H4 (cell line): ENCODE results near the gene RBBP8NL. TPM values are rescaled to one million over a fixed set of nuclear protein-coding genes. Genes with fewer than 3 reads are reported as not detected.

Source experiments
- DNase-seq: peaks from one replicate; pipeline ENCODE4 v3.0.0-alpha.2; 2015; ENCODE audit warnings: low spot score
- total RNA-seq: library from RNA; depleted of rRNA; stranded (reverse); fragments of >200 nt; shearing (Covaris generic); gene quantifications from 2 replicates; pipeline ENCODE4 v1.2.3, GENCODE V29; 2014

The RBBP8NL gene
- total RNA-seq, 1 experiment from 2014 or later: not detected

DNA sequence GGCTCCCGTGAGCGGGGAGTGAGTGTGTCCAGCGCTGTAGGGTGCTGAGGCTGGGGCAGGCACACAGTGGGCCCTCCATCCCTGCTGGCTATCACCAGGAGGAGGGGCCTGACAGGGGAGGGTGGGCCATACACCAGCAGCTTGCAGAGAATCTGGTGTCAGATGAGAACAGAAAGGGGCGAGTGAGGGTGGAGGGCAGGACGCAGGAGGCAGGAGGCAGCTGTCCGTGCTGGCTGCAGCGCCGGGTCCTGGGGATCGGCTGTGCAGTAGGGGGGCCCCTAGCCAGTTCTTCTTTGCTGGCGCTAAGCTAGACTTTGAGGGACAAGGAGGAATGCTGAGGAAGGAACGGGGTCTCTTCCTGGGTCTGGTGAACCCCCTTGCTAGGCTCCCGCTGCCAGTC lies 18.7 kb downstream of the RBBP8NL start:
- no peak for DNase-seq

DNA sequence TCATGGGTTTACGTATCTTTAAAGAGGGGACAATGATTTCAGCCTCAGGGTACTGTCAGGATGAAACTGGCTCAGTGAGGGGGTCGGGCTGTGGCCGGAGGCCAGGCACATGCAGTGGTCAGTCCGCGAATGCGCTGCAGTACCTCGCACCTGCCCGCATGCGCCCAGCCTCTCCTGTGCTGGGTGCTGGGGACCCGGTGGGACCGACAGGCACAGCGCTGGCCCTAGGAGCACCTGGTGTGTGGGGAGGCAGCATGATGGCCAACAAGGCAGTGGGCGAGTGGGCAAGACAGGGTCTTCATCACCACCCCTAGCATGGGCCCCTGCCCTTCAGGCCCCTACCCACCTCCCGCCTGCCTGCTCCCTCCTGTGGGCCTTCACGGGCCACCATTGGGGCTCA lies 19.3 kb downstream of the RBBP8NL start:
- no peak for DNase-seq

DNA sequence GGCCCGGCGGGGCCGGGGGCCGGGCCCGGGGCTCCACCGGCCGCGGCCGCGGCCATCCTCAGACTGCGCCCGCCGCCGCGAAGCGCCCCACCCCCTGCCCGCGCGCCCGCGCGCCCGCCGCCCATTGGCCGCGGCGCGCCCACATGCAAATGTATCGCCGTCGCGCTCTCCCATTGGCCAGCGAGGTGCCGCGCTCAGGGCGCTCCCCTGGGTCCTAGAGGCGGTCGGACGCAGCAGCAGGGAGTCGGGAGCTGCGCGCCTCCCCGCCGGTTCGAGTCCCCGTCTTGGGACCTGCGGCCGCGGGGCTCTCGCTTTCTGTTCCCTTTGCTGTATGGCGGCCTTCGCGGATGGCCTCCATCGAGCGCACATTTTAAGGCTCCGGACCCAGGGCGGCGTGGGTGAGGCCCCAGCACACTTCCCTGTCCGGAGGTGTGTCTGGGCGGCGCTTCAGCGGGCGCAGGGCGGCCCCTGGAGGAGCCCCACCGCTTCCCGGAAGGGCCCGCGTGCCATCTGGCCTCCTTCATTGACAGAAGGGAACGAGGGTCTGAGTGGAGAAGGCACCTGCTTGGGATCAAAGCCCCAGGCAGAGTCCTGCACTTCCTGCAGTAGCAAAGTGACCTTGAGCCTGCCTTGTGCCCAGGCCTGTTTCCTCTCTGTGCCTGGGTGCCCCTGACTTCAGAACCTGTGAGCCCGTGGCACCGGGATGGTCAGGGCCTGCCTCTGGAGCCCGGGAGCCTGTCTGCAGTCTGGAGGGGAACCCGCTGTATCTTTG lies 19.9 kb downstream of the RBBP8NL start, which contains the start of gene CABLES2:
TSS of gene CABLES2 (minus strand) at position 65 of the 772 bp plus-strand sequence. CDS start at position 56, 9 bp downstream.
- peak; percentile 91 for DNase-seq

DNA sequence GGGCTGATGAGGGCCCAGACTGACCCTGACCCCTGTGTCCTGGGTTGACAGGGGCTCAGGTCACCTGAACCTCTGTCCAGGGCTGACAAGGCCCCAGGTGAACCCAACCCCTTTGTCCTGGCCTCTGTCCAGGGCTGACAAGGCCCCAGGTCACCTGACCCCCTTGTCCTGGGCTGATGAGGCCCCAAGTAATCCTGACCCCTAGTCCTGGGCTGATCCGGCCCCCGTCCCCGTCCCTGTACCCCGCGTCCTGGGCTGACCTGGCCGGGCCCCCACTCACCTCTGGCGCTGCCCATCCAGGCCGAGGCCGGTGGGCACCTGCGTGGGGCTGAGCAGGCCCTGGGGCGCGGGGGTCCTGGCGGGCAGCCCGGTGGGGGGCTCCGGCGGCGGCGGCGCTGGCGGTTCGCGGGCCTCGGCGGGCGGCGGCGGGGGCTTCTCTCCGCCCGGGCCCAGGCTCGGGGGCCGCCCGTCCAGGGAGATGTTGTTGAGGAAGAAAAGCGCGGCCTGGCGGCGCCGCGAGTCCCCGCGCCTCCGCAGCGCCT lies 20.6 kb downstream of the RBBP8NL start:
- no peak for DNase-seq

DNA sequence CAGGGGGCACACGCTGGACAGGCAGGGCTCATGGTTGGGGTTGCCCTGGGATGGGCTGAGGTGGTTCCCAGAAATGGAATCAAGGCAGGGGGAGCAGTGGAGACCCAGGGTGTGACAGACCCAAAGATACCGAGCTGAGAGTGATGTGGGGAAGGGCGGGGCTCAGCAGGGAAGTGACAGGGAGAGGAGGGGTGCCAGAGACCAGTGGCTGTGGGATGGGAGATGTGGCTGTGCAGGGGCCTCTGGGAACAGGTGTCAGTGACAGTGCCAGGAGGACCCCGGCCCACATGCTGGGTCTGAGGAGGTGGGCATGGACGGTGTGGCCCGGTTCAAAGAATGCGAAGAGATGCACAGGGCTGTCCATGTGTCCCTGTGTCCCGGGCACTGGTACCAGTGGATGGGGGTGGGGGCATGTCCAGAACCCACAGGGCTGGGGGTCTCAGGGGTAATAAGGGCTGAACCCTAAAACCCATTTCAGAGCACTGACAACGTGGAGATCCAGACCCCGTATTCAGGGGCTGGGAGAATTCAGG lies 21.3 kb downstream of the RBBP8NL start:
- DNase-seq: no peak

DNA sequence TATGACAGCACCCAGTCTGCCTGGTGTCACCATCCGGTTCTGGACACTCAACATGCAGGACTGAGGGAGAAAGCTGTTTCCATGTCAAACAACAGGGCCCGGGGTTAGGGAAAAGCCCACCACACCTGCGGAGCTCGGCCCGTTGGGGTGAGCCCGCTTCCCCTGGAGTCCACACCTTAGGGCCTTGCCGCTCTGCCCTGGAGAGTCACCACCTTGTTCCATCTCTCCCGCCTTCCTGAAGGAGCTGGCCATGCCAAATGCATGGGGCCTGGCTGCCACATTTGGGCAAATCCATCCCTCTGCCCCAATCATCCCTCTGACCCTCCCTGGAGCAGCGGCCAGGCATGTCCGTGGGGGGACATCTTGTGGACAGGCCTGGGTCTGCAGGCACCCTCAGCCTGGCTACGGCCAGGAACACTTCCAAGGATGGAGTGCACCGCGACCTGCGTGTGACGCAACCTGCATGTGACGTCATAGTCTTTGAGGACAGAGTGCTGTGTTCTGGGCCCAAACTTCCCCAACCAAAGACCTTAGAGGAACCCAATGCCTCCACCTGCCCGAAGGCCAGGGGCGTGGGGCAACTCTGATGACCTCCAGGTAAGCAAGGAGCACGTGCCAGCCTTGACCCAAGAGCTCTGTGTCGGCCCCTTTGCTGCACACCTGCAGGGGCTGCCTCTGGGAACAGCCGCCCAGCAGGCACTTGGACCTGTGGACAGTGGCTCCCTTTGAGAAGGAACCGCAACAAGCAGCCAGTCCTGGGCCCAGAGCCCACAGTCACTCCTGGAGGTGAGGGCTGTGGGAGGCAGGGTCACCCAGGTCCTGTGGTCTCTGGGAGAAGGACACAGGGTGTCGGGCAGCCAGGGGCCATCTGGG lies 22.0 kb downstream of the RBBP8NL start:
- peak; percentile 69 for DNase-seq

DNA sequence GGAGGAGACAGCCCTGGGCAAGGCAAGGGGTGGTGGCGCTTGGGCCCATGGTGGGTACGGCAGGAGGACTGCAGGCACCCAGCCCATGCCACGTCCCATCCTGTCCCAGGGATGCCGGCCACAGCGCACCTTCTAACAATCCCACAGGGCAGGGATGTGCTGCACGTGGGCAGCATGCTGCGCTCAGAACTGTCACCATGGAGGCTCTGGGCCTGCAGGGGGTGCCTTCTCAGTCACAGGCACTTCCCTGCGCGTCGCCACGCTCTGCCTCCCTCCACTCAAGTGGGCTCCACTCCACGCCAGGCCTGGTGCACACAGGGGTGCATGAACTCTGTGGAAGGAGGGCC lies 22.6 kb downstream of the RBBP8NL start:
- DNase-seq: no peak

DNA sequence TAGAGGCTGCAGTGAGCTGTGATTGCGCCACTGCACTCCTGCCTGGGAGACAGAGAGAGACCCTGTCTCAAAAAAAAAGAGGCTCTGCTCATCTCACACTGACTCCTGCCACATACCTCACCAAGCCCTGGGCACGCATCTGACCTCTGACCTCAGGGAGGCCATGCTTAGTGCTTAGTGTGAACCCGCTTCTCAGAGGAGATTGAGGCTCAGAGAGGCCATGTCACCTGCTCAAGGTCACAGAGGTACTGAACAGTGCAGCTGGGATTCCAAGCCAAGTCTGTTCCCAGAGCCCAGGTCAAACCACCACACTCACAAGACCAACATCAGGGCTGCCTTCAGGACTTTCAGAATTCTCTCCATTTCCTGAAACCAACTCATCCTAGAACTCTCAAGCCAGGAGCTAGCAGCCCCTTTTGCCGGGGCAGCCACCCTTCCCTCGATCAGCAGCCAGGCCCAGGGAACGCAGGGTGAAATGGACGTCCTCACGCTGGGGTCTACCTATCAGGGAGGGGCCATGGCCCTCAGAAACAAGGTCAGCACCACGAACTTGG lies 23.1 kb downstream of the RBBP8NL start:
- no peak for DNase-seq

DNA sequence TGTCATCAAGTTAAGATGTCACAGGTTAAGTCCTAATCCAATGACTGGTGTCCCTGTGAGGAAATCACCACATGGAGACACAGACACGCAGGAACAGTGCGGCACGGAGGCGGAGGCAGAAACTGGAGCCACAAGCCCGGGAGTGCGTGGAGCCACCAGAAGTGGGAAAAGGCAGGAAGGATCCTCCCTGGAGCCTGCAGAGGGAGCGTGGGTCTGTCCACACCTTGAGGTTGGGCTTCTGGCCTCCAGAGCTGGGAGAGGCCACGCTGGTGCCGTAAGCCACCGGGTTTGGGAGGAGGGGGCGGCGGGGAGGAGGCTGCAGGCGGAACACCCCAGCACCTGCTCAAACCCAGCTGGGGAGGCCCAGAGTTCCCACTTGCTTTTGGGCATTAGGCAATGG lies 24.0 kb downstream of the RBBP8NL start:
- no peak for DNase-seq

DNA sequence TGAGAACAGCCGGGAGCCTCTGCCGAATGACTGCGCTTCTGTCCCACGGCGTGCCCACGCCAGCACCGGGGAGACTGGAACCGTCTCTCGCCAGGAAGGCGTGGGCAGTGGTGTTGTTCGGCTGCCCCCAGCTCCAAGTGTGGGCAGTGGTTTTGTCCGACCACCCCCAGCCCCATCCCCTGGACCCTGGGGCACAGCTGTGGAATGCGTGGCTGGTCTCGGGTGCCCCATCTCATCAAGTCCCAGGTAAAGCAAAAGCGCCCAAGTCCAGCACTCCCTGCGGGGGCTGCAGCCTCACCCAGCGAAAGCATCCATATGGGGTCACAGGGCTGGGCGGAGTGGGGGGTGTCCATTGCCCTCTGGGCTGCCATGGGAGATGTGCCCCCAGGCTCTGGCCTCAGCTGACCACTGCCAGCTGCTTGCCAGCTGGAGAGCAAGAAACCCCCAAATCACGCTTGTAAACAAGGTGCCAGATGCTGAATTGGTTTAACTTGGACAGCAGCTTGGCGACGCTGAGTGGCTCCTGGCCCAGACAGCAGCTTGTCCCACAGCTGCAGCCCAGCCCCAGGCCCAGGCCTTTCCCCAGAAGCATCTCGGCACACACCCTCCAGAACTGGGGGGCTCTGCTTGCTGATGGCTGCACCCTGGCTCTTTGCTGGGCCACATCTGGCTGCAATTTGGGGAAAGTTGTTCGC lies 24.7 kb downstream of the RBBP8NL start:
- no peak for DNase-seq

DNA sequence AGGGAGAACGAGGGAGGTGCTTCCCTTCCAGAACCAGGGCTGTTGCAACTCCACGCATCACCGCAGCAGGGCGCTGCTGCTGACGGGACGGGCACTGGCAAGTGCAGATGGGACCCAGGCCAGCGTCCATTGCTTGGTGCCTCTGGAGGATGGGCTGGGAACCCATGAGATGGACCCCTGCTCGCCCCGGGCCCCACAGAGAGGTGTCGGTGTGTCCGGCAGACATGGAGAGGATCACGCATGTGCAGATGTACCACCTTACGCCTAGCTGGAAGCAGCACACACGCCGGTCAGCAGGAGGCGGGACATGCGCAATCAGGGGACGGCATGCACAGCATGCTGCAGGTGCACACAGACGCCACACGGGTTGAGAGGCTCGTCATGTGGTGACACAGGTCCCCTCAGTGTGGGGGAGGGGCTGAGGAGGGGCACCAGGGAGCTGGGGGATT lies 26.0 kb downstream of the RBBP8NL start:
- DNase-seq: no peak

DNA sequence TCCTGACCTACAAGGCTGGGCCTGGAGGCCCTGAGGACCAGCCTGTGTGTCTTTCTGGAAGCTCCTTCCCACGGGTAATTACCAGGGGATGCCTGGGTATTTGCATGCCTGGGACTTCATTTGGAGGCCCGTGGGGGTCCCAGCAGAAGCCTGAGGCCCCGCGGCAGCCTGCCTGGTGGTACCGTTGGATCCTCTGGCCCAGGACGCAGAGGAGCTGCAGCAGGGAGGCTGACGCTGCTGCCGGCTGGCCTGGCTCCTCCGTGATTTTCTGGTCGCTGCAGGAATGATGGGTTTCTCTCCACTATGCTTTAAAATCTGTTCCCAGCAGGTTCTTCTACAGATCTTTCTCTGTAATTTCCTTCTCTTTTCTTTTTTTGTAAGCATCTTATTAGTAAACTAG lies 26.8 kb downstream of the RBBP8NL start:
- DNase-seq: no peak

DNA sequence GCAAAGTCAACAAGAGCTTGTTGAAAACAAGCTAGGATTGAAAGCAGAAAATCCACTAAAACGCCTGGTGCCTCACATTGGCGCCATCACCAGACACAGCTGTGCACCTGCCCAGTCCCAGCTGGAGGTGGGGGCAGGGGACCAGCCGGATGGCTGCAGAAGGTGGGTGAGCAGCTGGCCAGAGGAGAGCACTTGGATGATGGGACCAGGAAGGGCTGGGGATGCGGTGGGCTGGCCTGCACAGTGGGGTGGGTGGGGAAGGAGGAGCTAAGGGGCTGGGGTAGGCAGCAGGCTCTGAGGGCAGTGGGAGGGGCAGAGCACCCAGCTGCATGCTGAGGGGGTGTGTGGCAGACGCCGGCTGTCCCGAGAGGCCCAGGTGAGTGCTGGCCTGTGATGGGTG lies 27.3 kb downstream of the RBBP8NL start:
- DNase-seq: no peak

DNA sequence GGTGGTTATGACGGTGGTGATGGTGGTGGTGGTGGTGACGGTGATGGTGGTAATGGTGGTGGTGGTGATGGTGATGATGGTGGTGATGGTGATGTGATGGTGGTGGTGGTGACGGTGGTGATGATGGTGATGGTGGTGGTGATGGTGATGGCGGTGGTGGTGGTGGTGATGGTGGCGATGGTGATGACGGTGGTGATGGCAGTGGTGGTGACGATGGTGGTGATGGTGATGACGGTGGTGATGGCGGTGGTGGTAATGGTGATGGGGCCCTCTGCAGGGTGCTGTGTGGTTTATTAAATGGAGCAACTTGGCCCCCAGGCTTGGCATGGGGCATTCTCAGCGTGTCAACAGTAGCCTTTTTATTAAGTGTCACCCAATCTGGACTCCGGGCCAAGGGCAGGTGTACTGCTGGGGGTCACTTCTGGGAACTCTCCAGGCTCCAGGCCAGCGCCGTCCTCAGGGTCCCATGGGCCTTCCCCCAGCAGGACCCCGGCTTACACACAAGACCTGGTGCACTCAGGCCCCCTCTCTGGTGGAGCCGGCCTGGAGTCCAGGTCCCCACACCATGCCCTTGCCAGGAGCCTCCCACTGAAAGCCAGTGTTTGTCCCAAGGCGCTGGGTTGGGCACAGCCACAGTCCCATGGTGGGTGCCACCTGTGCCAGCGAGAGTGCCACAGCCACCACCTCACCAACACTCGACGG lies 29.1 kb downstream of the RBBP8NL start:
- DNase-seq: no peak

DNA sequence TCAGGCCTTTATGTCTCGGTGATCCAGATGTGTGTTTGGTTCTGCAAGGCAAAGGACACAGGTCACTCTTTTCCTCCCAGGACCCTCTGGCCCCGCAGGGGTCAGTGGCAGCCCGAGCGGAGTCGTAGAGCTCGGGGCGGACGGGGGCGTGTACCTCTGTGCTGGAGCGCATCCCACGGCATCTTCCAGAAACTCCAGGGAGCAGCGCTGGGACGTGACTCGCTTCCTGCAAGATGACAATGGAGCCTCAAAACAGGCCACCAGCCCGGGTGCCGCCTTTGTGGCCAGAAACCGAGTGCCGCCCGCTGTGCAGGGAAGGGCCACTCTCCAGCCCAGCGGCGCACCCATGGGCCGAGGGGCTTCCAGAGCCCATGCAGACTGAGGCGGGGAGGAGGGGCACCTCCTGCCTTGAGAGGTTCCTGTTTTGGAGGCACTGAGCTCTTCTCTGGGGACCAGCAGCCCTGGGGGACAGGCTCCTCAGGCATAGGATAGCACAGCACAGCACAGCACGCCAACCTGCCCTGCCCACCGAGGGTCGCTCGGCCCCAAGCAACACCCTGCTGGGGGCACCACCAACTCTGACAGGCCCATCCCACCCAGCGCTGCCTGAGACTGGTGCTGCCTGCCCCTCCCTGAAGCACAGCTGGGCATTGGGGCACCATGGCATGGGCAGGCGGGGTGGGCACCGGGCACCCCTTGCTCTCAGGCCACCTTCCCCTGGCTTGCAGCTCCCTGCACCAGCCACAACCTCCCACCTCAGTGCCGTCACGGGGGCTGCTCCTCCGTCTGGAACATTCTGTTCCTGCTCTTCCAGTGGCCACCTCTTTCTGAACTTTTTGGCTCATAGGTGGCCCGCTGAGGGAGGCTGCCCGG lies 30.7 kb downstream of the RBBP8NL start:
- DNase-seq: no peak

DNA sequence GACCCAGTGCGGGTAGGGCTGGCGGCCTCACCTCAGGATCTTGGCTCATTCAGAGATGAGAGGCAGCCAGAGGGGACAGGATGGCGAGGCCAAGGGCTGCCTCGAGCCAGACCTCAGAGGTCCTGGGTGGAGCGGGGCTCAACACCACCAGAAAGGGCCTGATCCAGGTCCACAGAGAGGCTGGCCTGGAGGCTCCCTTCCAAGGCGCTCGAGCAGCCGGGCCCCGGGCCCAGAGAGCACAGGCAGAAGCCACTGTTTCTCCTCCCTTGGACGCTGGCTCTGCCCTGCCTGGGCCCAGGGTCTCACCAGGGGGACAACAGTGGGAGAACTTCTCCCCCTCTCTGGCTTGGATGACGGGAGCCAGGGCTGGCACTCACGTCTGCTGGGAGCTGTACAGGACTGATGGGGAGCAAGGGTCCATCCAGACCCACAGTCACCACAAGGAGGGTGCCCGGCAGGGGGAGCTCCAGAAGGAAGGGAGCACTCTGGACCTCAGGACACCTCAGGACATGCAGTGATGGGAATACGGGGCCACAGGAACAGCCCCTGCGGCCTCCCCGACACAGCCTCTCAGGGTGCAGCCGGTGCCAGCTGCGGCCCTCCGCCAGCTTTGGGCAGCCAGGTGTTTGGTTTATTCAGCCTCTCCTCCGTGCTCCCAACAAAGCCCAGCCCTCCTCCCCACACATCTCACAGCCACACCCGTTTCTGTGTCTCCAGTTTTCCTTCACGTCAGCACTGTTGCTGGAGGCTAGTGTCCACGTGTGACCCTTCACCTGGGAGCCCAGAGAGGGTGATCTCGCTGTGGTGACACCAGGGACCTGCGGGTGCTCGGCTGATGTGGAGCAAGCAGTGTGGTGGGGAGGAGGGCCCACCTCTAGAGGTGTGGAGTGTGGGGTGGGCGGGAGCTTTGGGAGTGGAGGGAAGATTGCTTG lies 31.8 kb downstream of the RBBP8NL start:
- DNase-seq: no peak

DNA sequence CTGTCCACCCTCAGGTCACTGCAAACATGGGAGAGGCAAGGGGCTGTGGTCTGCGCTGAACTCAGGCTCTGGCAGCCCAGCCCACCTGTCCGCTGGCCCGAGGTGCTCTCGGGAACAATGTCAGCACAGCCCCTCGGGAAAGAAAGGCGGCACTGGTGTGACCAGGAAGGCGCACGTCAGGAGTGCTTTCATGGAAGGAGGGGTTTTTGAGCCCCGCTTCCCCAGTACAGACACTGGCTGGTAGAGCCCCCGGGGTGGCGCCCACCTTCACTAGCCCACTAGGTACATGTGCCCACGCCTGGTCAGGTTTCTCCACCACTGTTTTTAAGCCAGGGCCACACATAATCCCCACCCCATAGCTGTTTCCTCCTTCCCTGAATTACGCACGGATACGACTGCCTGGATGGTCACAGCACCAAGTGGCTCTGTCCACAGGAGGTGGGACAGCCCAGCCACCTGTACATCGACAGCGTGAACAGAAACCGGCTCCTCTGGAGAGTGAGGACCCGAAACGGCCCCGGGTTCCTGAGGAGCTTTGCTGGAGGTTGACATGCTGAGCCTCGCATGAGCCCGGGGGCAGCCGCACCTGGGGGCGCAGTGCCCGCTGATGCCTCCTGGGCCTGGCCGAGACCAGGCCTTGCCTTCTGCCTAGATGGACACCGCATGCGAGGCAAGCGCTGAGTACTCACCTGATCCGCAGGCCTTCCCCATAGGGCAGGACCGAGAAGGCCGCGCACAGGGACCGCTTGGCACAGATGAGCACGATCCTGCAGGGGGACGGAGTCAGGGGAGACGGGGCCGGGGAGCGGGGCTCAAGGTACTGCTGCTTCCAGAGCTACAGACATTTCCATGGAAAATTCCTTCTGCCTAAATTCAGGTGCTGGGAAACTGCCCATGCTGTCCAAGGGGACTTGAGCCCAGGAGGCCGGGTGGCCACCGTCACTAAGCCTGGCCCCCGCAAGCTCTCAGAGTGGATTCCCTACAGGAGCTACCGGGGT lies 32.8 kb downstream of the RBBP8NL start:
- DNase-seq: no peak
